DMS153 treated with DMSO at 0.1 percent for 48 hours (cell line): Measurements from ENCODE around the gene IPCEF1.
A peak's percentile ranks its signal among the peaks of the same experiment; 100 is the strongest.

Source experiments
- DNase-seq: peaks from one replicate; lab custom pipeline; 2025; ENCODE audit not compliant: unreplicated experiment; lab: John Stamatoyannopoulos, UW

Gene IPCEF1

DNA sequence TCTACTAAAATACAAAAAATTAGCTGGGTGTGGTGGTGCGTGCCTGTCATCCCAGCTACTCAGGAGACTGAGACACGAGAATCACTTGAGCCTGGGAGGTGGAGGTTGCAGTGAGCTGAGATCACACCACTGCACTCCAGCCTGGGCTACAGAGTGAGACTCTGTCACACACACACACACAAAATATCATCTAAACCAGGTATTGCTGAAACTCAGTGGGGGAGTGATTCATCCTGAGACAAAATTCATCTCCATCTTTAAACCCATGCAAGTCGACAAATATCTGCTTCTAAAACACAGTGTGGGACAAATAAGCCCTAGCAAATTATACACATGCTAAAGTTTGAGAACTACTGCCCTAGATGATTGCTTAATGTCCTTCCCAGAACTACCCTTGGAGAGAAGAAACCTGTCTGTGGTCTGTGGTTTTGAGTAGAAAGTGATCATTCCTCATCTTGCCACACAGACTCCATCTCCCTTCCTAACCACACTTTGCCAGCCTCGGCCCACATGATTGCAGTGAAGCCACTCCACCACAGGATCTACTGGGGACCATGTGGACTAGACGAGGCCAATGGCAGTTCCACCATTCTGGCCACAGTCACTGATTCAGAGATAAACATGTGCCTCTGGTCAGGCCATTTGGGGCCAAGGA lies 187.3 kb downstream of the IPCEF1 start:
- DNase-seq = no peak

DNA sequence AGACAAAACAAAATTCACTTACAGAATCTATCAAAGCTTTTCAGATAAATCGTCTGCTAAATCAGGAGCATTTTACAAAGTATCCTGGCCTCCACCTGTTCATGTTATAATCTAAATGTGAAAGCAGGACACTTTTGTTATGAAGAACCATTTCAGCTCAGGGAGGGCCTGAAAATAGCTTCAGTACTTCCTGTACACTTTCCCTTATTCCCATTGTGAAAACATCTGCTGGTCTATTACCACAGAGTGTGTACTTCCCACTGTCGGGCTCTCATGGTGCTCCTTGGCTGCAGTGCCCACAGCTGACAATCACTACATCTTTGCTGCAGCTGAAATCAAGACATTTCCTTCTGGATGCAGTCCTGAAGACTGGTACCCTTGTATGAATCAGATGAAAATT lies 189.5 kb downstream of the IPCEF1 start:
- DNase-seq = peak; percentile 55

DNA sequence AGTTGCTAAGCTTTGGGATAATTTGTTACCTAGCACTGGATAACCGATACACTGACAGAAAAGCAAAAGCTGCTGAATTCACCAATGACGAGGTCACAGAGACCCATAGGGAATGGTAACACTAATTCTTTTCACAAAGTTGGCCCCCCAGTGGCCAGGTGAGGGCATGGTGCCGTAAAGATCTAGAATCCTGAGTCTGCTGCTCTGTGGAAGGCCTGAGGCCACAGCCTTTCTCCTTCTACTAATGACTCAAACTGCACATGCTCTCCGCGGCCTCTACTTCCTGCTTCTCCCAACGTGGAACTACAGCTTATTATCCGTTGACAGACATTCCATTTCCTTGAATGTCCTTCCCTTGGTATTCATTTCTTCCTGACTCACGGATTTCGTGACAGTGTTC lies 190.5 kb downstream of the IPCEF1 start:
- DNase-seq = no peak

DNA sequence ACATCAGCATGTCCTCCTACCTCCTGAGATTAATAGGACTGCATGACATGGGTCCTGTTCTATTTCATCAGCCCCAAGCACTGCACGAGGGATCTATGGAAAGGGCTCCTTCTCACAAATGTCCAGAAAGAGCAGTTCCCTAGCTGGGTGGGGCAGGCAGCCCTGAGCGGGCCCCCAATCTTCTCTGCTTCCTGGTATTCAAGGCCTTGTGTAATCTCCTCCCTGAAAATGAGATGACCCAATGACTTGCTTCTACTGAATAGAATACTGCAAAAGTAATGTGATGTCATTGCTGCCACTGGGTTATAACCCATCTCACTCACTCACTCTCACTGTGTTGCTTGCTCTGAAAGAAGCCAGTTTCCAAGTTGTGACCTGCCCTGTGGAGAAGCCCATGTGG lies 191.1 kb downstream of the IPCEF1 start:
- no peak for DNase-seq

DNA sequence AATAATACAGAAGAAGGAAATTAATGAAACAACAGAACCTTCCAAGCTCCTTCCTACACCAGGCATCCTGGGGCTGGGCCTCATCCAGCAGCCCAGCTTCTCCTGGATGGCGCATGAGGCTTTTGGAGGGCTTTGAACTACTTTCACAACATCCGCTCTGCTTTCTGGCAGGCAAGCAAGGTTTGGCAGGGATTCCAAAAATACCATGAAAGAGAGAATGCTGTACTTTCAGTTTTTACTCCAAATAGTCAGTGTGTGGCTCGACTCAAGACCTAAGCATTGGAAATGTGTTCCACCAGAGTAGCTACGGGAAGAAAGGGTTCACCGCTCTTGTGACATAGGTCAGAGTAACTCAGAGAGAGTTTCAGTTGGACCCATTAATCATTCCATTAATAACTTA lies 192.2 kb downstream of the IPCEF1 start:
- DNase-seq = no peak

DNA sequence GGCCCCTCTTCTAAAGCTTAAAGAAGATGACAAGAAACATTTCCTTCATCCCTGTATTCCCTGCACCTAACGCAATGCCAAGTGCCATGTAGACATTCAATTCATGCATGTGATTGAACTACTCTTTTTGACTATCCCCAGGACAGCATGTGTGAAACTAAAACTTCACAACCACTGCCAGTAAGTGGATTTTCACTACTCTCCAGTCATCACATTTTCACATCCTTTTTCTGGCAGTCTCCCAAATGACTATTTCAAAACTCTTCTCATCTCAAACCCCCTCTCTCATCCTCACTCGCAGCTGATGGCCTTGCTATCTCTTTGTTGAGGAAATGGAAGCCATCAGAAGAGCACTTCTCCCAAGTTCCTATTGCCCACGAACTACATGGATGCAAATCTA lies 194.9 kb downstream of the IPCEF1 start:
- no peak for DNase-seq

DNA sequence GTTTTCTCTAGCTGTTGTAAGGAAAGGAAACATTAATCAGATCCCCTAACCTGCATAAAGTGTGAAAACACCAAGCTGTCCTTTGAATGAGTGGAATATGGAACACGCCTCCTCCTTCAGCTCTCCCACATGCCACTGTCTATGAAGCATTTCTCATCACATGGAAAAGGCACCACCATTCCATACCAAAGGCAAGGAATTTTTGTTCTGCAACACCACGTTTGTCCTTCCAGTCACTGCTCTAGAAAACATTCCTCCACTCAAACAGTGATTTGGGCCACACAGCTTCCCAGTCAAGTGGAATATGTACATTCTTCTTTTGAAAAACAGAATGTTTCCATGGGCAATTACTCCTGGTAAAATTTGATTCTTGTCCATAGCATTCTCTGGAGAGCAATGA lies 197.5 kb downstream of the IPCEF1 start:
- DNase-seq = no peak

DNA sequence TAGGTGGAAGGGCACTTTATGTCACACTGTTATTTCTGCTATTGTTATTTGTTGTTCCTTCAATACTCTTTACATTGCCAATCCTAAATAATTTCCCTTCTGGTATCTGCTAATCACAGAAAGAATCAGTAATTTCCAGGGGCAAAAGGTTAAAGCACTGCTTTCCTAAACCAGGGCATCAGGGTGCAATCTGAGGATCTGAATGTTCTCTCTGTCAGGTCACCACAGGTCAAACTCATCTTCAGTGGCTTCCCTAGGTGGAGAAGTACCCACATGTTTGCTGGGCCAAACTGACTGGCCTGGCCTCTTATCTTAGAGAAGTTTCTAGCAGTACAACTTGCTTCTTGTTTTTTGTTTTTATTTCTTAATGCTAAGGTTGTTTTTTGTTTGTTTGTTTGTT lies 198.9 kb downstream of the IPCEF1 start:
- DNase-seq = no peak

DNA sequence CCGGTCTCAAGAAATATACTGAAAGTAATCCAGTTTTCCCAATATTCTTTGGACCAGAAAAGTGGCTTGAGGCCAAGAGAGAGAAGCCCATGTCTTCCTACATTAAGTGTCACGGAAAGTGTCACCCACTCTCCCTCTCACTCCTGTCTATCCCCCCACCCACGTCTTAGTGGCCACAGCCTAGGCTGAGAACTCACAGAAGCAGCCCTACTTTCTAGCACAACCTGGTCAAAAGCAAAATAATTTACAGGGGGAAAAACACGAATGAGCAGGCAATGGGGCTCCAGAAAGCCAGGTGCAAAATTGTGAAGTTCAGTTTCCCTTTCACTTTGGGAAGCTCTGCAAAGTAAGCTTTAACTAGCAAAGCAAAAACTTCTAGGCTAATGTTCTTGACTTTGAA lies 199.5 kb downstream of the IPCEF1 start:
- DNase-seq = no peak

DNA sequence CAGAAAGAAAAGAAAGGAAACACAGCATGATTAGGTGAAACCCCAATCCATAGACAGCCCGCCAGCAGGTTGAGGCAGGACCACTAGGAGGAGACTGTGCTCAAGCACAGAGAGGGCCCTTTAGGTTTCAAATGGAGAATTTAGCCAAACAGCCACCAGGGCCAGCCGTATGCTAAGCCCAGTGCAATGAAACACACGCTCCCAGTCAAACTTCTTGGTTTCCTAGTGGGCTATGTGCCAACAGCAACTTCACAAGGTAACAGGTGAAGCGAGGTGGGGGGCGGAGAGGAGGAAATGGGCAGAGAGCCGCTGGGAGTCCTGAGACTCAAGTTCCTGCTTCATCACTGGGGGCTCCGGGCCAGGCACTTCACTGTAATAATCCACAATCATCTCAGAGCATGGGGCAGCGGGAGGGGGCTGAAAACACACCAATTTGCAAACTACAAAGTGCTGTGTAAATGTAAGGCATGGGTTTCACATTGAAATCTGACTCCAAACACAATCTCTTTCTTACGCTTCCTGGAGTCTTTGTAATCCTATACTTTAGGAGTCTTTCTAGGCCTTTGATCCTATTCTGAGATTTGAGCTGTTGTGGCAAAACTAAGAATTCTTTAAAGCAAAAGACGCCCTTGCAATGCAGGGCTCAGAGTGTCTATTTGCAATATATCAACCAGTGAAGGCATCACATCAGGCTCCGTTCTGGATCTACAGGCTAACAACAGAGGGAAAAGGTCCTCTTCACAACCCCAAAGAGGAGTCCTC lies 200.3 kb downstream of the IPCEF1 start:
- DNase-seq = peak; percentile 71

DNA sequence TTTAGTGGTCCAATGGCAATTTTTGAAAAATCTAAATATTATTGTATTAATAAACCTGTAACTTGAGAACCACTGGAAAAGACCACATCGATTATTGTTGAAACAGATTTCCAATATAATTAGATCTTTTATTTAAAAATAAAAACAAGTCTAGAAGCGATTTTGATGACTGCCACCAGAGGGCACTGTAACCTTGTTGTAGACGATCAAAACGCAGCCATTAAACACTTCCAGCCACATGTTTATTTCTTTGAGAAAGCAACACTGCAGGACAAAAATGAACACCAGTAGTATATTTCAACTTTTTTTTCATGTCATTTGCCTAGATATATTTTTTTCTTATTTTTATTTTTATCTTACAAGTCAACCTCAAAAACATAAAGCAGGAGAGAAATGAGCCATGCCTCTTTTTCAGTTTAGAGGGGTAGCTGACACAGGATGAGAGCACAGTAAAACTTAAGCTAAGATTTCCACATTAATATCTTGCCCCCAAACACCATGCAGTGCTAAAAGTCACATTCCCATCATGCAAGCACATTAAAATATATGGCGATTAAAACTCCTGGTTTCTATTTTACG lies 202.1 kb downstream of the IPCEF1 start:
- DNase-seq = peak; percentile 70

DNA sequence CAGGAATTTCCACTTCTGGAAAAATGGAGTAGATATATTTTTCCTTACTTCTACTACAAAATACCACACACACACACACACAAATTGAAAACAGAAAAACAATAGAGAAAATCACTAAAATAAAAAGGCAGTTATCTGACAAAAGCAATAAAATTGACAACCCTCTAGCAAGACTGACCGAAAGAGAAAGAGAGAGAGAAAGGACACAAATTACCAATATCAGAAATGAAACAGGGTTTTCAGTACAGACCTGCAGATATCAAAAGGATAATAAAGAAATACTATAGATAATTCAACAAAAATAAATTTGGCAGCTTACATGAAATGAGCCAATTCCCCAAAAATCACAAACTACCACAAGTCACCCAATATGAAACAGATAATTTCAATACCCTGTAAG lies 212.8 kb downstream of the IPCEF1 start:
- DNase-seq = no peak

DNA sequence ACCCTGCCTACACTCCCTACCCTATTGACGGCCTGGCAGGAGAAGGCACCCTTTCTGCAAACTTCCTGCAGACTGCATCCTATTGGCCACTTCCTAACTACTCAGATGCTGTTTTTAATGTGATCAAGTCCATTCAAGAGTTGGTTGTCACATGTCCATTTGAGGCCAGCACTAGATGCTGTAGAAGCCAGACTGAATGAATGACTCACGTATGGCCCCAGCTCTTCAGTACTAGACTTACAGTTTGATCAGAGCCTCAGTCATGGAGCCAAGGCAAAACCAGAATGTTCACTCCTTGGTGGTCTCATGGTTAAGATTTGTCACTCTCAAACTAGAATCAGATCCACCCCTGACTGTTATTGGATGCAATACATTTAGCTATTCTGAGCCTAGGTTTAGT lies 215.9 kb downstream of the IPCEF1 start:
- no peak for DNase-seq

DNA sequence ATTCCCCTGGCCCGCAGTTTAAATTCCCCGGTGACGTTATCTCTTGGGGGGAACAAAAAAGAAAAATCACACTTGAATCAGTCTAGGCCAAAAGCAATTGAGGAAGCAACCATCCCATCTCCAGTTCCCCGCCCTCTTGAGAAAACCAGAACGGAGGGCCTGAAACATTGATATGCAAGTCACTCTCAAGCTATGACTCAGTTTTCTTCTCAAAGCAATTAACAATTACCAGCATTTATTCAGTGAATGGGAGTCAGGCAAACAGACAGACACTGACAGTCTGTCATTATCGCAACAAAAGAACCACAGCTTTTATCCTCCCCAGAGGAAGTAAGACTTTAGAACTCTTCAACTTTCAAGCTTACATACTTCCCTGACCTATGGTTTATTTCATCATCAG lies 216.7 kb downstream of the IPCEF1 start:
- DNase-seq = no peak

DNA sequence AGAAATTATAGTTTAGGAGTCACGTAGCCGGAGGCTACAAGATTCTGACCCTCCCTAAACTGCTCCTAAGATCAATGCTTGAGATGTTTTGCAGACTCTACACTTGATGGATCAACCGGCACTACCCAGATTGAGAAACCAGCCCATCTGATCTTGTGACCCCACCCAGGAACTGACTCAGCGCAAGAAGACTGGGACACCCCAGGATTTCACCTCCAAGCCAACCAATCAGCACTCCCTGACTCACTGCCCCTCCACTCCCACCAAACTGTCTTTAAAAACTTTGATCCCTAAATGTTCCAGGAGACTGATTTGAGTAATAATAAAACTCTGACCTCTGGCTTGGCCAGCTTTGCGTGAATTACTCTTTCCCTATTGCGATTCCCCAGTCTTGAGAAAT lies 217.8 kb downstream of the IPCEF1 start:
- DNase-seq = no peak

DNA sequence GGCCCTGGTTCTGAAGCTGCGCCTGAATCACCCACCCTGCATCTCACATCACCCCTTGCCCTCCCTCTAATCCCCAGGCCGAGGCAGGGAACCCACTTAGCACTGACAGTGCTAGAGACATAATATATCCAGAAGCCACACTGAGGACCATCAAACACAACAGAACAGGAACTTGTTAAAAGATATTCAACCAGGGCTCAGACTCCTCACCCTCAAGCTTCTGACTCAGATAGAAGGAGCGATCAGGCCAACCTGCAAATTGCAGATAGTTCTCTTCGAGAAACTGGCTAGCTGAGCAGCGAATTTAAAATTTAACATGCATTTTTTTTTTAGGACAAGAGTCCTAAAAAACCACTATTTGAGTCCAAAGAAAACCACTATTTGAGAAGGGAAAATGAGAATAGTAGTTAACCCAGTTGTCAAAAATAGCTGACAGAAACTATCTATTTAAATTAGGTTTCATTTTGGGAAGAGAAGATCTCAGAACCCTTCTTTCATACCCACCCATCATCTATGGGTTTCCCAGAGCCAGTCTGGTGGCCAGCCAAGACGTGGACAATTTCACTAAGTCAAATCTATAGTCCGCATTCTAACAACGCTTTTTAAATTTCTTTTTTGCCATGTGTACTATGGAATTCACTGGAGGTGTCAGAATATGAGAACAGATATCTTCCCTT lies 222.0 kb downstream of the IPCEF1 start:
- DNase-seq = no peak

DNA sequence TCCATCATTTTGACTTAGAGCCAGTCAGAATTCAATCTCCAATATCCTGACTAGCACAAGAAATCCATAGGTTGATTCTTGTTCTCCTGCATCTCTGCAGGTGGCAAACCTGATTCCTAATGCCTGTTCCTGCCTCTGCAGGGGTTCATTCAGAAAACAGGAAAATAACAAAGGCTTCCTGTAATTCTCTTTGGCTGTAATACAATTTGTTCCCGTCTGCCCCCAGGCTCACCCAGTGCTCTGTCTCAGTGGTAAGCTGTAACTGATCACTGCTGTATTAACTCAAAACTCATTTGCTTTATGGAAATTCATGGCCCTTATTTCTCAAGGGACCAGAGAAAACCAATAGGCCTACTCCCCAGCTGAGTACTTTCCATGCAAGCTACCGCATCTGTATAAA lies 228.9 kb downstream of the IPCEF1 start:
- no peak for DNase-seq

DNA sequence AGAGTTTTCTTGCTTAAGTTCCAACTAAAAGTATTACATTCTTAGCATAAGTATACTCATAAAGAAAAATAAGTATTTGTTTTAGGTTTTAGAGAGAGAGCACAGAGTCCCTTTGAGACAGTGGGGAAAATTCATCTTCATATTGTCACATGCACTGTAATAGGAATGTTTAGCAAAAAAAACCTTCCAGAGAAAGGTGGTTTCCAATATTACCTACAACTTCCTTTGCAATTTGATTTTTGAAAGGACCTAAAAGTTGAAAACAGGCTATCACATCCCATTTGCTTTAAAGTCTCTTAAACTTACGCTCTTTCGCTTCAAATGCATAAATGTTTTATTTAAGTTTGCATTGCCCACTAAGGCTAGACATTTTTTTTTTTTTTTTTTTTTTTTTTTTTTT lies 231.2 kb downstream of the IPCEF1 start:
- DNase-seq = no peak

DNA sequence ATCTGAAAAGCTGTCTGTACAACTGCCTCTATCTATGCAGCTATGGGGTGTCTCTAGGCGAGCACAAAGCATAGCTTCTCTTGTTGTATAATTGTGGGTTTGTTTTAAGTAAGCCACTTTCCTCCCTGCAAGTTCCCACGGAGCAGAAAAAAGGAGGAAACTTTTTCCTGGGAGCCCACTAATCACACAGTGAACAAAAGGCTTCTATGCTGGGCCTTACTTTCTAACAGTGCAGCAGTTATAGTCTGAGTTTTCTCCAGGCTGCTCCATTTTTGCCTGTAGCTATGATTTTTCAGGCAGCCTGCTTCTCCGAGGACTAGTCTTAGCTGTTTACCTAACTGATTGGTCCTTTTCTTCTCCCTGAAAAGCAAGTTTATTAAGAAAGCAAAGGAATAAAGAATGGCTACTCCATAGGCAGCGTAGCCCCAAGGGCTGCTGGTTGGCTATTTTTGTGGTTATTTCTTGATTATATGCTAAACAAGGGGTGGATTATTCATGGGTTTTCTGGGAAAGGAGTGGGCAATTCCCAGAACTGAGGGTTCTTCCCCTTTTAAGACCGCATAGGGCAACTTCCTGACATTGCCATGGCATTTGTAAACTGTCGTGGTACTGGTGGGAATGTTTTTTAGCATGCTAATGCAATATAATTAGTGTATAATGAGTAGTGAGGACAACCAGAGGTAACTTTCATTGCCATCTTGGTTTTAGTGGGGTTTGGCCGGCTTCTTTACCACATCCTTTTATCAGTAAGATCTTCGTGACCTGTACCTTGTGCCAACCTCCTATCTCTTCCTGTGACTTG lies 233.2 kb downstream of the IPCEF1 start:
- DNase-seq = no peak

DNA sequence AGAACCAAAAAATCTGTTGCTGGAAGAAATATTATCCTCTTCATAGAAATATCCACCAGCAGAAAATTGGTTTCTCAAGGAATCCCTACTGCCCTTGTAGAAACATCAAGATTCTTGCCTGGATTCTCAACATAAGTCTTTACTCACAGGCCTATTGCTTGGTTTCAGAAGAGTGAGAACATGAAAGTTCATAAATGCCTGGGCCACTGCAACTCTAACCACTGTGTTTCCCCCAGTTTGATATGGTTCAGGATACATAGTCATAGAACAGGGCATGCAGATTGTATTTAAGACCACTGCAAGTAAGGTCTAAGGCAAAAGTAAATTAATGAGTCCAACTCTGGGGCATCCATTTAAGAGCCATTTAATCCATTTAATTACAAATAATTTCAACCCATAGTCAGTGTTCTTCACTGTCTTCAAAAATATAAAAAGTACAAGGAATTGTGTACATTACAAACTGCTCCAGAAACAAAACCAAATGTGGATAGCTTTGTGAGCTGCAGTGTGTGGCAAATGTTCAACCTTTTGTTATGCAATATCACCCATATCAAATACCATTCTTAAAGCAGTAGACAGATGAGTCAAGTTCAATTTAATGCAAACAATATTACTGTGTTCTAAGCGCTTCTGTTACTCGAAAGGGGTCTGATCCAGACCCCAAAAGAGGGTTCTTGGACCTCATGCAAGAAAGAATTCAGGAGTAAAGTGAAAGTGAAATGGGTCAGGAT lies 234.2 kb downstream of the IPCEF1 start:
- no peak for DNase-seq

DNA sequence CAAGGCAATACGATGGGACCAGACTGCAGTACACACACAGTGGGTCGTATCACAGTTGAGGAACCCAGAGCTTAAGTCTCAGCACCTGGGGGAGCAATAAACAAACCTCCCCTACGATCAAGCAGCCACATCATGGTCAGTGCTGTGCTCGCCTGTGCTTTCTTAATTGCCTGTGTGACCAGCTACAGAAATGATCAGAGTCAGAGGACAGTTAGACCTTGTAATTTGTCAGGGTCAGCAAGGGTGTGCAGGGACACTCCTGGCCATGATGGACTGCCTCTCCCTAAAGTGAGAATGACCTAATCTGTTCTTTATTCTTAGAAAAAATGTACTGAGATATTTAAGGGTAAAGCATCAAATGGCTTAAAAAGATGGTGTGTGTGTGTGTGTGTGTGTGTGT lies 239.1 kb downstream of the IPCEF1 start:
- no peak for DNase-seq
